ENCODE measurements around the gene TMEM175. TPM values are rescaled to one million over a fixed set of nuclear protein-coding genes. Genes with fewer than 3 reads are reported as not detected.

Gene TMEM175
- total RNA-seq, 8 experiments from 2014 or later: 12.0 to 31.3 (median 27.3) TPM

DNA sequence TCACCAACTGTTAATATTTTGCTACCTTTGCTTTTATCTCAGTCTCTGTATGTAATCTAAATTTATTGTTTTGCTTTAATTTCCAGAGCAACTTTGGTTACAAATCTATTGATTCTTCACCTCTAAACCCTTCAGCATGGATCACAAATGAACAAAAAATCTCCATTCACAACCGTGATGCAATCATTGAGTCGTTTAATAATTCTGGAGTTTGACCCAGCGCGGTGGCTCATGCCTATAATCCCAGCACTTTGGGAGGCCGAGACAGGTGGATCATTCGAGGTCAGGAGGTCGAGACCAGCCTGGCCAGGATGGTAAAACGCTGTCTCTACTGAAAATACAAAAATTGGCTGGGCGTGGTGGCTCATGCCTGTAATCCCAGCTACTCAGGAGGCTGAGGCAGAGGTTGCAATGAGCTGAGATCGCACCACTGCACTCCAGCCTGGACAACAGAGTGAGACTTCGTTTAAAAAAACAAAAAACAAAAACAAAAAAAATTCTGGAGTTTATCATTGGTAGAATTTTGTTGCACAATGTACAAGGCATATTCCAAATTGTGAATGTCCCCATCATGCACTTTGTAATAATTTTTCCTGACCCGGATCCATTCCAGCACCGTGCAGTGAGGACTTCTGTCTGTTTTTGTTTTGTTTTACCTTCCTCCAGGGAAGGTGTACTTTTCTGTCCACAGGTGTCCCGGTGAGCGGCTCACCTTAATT lies 52.2 kb downstream of the TMEM175 start:
- Histone ChIP-seq H3K4me3 (no peak overlapping the region), H3K4me1 (replicated peaks in 1 of 2) (peaks cover 0 to 7% of the 10 kb centered on the region in 2 donors), H3K27ac (no peak overlapping the region)
- WGBS, 10 experiments: 32 to 93% (median 66%) methylated on average over 1 to 13 of the region's 15 CpGs
- no peak for ATAC-seq (replicated peaks in 6 of 8)
- in situ Hi-C loops (cut with MboI; ENCODE audit: low pct_unique_long_range_greater_than_20kb in 2 of 9, low sequenced_read_pairs in 9 of 9, unreplicated experiment in 9 of 9): no loop called here

DNA sequence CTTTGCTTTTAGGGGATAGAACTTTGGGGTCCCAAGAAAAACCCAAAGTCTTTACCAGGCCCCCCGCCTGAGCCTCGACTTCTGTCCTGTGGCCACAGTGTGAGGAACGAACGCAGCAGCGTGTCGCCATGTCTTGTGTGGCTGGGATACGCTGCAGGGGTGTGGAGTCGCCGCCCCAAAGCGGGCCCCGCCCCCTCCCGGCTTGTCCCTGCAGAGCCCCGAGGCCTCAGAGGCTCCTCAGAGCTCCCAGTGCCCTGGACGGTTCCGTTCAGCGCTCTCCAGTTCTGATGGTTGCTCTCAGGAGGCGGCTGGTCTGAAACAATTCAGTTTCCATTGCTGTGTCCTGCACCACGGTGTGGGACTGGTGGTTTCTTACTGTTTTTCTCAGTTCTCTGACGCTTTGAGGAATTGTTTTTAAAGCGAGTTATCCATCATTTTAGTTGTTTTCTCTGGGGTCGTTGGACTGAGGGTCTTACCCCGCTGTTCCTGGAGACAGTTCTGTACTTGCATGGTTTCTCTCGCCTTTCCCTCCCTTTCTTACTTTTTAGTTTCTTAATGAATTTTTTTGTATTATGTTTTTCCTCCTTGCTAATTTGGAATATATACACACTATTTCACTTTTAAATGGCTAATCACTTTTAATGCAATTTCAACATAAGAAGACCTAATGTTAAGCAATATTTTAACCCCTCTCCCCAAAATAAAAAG lies 53.0 kb downstream of the TMEM175 start:
- WGBS, 10 experiments: 39 to 77% (median 64%) methylated on average over 2 to 10 of the region's 23 CpGs
- in situ Hi-C loops (cut with MboI; ENCODE audit: low pct_unique_long_range_greater_than_20kb in 2 of 9, low sequenced_read_pairs in 9 of 9, unreplicated experiment in 9 of 9): no loop called here
- peaks cover 0 to 7% of the 10 kb centered on the region in 2 donors for H3K4me1 ChIP-seq (replicated peaks in 1 of 2)

DNA sequence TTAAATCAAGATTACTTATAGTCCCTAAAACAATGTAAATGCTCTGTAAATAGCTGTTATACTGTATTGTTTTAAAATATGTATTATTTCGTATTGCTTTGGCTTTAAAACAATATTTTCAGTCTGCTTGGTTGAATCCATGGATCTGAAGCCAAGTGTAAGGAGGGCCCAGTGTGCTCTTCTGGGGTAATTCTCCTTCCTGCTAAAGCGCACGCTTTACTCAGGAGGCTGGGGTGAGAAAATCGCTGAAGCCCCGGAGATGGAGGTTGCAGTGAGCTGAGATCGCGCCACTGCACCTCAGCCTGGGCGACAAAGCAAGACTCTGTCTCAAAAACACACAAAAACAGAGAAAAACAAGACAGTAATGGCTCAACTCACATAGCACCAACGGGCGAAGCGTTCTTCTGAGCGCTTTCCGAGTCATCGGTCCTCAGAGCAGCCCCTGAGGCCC lies 54.2 kb downstream of the TMEM175 start:
- WGBS, 10 experiments: 0 to 40% (median 20%) methylated on average over 1 to 8 of the region's 14 CpGs; no CpG with 5 or more reads in 3 of the 10 experiments
- peak in 5 of 8 experiments; percentile 17 to 36 (median 30) for ATAC-seq (replicated peaks in 6 of 8)
- no peak overlapping the region for H3K27ac ChIP-seq
- in situ Hi-C loops (cut with MboI; ENCODE audit: low pct_unique_long_range_greater_than_20kb in 2 of 9, low sequenced_read_pairs in 9 of 9, unreplicated experiment in 9 of 9): no loop called here
- peaks cover 0 to 7% of the 10 kb centered on the region in 2 donors for H3K4me1 ChIP-seq (replicated peaks in 1 of 2)
- H3K4me3 ChIP-seq: peak overlapping the region; percentile 47 to 98 (median 71)

More for the DNA sequence above, 53.0 kb downstream of the TMEM175 start:
- H3K27ac ChIP-seq: no peak overlapping the region
- peak in 3 of 8 experiments; percentile 52 to 65 (median 55) for ATAC-seq (replicated peaks in 6 of 8)
- H3K4me3 ChIP-seq: no peak overlapping the region

DNA sequence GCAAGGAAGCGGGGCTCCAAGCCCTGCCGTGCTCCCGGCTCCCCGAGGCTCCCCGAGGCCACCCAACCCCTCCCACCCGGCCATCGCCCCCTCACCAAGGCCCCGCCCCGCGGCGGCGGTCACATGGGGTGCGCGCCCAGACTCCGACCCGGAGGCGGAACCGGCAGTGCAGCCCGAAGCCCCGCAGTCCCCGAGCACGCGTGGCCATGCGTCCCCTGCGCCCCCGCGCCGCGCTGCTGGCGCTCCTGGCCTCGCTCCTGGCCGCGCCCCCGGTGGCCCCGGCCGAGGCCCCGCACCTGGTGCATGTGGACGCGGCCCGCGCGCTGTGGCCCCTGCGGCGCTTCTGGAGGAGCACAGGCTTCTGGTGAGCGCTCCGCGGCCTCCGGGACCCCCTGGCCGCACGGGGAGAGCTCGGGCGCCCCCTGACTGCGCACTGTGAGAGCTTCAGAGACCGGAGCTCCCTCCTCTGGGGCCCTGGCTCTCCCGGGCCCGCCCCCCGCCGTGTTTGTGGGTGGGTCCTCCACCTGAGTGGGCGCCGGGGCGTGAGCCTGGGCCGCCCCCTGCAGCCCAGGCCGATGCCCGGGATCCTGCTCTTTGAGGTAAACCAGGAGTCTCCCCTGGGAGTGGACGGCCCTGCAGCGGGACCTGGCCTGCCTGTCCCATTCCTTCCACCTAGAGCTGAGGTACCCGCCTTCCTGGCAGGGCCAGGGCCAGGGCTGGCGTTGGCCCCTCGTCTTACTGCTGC lies 54.8 kb downstream of the TMEM175 start, which contains the start of gene IDUA:
Gene IDUA, plus strand, starts transcription at position 166 of the 745 bp plus-strand sequence. Its CDS starts 41 bp downstream, at position 207.
- ATAC-seq (replicated peaks in 6 of 8): peak; percentile 74 to 92 (median 88)
- Histone ChIP-seq H3K27ac (no peak within 1 kb of the TSS), H3K4me1 (replicated peaks in 1 of 2) (peaks cover 0 to 7% of the 10 kb centered on the region in 2 donors), H3K4me3 (peak within 1 kb of the TSS; percentile 47 to 98 (median 71))
- WGBS, 10 experiments: 0% methylated on average over 1 of the region's 69 CpGs; no CpG with 5 or more reads in 9 of the 10 experiments
- in situ Hi-C loops (cut with MboI; ENCODE audit: low pct_unique_long_range_greater_than_20kb in 2 of 9, low sequenced_read_pairs in 9 of 9, unreplicated experiment in 9 of 9): no loop called here

DNA sequence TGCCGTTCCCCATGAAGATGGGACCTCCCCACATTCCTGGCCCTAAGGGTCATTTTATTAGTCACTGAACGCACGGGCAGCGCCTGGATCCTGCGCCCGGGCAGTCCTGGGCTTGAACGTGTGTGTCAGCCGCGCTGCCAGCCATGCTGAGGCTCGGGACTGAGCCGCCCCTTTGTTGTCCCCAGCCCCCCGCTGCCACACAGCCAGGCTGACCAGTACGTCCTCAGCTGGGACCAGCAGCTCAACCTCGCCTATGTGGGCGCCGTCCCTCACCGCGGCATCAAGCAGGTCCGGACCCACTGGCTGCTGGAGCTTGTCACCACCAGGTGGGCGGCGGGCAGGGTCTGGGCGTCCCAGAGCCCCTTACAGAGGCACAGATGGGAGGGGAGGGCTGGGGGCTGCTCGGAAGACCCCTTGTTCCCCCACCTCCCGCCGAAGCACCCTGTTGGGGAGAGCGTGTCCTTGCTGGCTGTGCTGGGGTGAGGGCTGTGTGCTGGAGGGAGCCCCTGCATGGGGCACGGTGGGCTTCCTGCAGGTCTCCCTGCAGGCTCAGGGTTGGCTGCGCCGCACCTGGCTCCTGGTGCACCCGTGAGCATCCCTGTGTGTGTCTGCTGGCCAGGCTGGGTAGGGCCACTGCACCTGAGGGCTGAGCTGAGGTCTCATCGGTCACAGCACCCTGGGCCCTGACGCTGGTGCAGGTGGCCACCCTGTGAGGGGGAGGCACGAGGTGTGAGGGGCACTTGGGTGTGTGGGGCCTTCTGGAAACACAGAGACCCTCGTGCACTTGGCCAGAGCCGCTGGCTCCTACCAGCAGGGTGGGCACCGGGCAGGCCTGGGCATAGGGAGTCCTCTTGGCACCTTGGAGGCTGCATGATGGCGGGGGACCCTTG lies 55.6 kb downstream of the TMEM175 start:
- in situ Hi-C loops (cut with MboI; ENCODE audit: low pct_unique_long_range_greater_than_20kb in 2 of 9, low sequenced_read_pairs in 9 of 9, unreplicated experiment in 9 of 9): no loop called here
- Histone ChIP-seq H3K4me1 (replicated peaks in 1 of 2) (peaks cover 4 to 7% of the 10 kb centered on the region in 2 donors), H3K4me3 (peak overlapping the region; percentile 47 to 98 (median 71)), H3K27ac (no peak overlapping the region)
- WGBS, 10 experiments: 20 to 100% (median 48%) methylated on average over 1 to 11 of the region's 37 CpGs; no CpG with 5 or more reads in 6 of the 10 experiments
- no peak for ATAC-seq (replicated peaks in 6 of 8)

DNA sequence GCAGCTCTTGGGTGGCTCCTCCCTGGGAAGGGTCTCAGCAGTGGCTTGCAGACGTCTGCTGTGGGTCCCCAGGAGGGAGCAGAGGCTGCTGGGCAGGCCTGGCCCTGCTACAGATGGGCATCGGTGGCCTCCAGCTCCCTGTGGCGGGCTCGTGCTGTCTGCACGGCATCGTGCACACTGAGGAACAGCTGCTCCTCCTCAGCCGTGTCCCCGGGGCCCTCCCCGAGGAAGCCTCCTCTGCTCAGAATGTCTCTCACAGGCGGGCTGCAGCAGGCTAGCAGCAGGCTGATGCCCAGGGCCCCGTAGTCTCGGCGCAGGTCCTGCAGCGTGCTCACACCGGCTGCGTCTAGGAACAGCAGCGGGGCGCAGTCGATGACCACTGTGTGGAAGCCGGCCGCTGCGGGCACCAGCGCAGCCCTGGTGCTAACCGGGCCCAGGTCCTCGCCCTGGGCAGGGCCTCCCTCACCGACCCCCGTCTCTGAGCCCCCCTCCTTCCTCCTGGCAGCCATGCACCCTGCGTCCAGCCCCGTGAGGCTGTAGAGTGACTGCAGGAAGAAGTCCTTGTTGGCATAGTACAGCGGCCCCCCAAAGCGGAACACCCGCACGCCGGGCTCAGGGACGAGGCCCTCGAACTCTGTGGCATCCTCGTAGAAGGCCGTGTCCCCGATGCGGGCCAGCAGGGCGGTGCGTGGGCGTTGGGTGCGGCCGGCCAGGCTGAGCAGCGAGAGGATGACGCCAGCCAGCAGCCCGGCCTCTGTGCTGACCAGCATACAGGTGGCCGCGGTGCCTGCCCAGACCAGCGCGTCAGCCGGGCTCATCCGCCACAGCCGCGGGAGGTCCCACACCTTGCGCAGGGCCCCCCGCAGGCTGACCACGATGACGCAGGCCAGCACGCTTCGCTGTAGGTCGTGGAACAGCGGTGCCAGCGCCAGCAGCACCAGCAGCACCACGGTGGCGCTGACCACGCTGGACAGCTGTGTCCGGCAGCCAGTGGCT lies 56.8 kb downstream of the TMEM175 start:
- in situ Hi-C loops (cut with MboI; ENCODE audit: low pct_unique_long_range_greater_than_20kb in 2 of 9, low sequenced_read_pairs in 9 of 9, unreplicated experiment in 9 of 9): no loop called here
- peaks cover 6 to 10% of the 10 kb centered on the region in 2 donors for H3K4me1 ChIP-seq (replicated peaks in 1 of 2)
- H3K27ac ChIP-seq: no peak overlapping the region
- no peak for ATAC-seq (replicated peaks in 6 of 8)
- H3K4me3 ChIP-seq: no peak overlapping the region
- 73 to 100% (median 83%) methylated on average over 1 to 11 of the region's 69 CpGs; no CpG with 5 or more reads in 5 of the 10 experiments for WGBS, 10 experiments

DNA sequence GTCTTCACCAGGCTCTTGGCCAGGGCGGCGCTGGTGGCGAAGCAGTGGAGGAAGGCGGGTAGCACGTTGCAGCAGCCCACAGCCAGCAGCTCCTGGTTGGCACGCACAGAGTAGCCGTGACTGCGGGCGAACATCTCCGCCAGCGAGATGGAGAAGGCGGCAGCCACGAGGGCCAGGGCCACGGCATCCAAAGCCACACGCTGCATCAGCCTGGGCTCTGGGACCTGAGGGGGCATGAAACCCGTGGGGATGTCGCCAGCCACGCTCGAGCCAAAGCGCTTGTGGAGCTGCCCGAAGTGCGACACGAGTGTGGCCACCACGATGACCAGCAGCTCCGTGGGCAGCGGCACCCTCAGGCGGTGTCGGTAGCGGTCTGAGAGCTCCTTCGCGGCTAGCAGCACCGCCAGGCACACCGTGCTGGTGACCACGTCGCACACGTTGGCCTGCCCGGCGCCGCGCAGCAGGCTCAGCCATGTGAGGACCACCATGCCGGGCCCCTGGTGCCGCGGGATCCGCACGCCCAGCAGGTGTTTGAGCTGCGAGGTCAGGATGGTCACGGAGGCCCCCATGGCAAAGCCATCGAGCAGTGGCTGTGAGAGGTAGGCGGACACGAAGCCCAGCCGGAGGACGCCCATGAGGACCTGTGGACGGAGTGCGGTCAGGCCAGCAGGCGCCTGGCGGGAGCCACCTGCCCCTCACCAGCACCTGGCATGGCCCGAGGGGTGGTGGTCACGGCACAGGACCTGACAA lies 57.6 kb downstream of the TMEM175 start:
- in situ Hi-C loops (cut with MboI; ENCODE audit: low pct_unique_long_range_greater_than_20kb in 2 of 9, low sequenced_read_pairs in 9 of 9, unreplicated experiment in 9 of 9): no loop called here
- WGBS, 10 experiments: 80 to 100% (median 89%) methylated on average over 1 to 15 of the region's 58 CpGs; no CpG with 5 or more reads in 5 of the 10 experiments
- ATAC-seq (replicated peaks in 6 of 8): no peak

DNA sequence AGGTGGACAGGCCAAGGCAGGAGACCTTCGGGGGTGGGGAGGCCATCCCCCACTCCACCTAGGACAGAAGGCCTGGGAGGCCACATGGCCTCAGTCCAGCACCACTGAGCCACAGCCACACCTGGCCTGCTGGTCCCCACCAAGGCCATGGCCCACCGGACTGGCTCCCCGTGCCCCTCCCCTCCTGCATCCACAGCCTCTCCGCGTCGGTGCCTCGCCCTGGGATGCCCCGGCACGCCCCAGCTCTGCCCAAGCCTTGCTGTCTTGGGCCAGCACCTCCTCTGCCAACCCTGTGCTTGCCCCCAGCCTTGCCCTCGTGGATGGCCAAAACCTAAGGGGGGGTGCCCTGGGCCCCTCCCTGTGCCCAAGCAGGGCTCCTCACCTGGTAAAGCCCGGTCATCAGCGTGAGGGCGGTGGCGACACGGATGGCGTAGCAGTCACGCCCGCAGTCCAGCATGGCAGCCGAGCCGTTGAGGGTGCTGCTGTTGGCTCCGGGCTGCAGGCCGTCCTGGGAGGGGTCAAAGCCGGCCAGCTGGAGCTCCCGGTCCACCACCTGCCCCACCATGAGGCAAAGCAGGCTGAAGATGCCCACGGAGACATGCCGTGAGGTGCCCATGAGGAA lies 58.6 kb downstream of the TMEM175 start:
- Histone ChIP-seq H3K4me3 (no peak overlapping the region), H3K4me1 (replicated peaks in 1 of 2) (peaks cover 6 to 10% of the 10 kb centered on the region in 2 donors), H3K27ac (no peak overlapping the region)
- 75 to 87% (median 80%) methylated on average over 3 to 9 of the region's 26 CpGs; no CpG with 5 or more reads in 7 of the 10 experiments for WGBS, 10 experiments
- in situ Hi-C loops (cut with MboI; ENCODE audit: low pct_unique_long_range_greater_than_20kb in 2 of 9, low sequenced_read_pairs in 9 of 9, unreplicated experiment in 9 of 9): no loop called here
- ATAC-seq (replicated peaks in 6 of 8): no peak

More for the DNA sequence above, 57.6 kb downstream of the TMEM175 start:
- Histone ChIP-seq H3K27ac (no peak overlapping the region), H3K4me1 (replicated peaks in 1 of 2) (peaks cover 6 to 10% of the 10 kb centered on the region in 2 donors), H3K4me3 (no peak overlapping the region)

DNA sequence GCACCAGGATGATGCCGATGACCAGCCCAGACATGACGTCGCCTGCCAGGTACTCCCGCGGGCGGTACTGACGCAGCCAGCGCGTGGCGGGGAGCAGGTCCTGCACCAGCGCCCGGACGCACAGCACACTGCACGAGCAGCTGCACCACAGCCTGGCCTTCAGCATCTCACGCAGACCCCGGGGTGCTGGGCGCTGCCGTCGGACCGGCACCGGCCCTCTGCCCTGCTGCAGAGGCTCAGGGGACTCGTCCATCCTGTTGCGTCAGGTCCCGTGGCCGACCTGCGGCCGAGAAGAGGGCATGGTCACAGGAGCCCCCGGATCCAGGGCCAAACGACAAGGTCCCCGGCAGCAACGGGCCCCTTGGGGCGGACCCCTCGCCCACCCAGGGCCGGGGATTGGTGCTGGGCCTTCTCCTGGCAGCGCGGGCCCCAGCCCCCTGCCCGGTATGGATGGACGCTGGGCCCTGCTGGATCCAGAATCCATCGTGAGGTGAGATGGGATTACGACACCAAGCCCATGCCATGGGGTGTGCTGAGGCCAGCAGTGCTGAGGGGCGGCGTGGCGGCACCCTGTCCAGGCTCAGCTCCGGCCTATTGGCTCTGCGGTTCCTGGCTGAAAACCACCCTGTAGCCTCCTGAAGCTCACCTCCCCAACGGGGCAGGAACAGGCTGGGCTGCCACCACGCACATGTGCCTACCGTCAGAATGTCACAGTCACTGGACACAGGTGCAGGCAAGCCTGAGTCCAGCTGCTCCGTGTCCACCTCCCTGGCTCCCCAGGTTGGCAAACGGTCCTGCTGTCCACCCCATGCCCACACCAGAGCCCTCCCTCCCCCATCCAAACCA lies 59.4 kb downstream of the TMEM175 start:
- Histone ChIP-seq H3K27ac (no peak overlapping the region), H3K4me1 (replicated peaks in 1 of 2) (peaks cover 3 to 6% of the 10 kb centered on the region in 2 donors), H3K4me3 (no peak overlapping the region)
- WGBS, 10 experiments: 80 to 100% (median 92%) methylated on average over 1 to 17 of the region's 50 CpGs; no CpG with 5 or more reads in 6 of the 10 experiments
- ATAC-seq (replicated peaks in 6 of 8): no peak
- in situ Hi-C loops (cut with MboI; ENCODE audit: low pct_unique_long_range_greater_than_20kb in 2 of 9, low sequenced_read_pairs in 9 of 9, unreplicated experiment in 9 of 9): no loop called here

Data from motor neuron (in vitro differentiated cells).